Mammary epithelial cell (primary cell): ENCODE results near the gene TRIP13.

Experiments used
- EZH2 ChIP-seq: IDR thresholded peaks from 2 replicates; pipeline ENCODE4 v1.6.1; 2012; ENCODE audit warnings: low read length, inconsistent platforms, borderline replicate concordance
- TF ChIP-seq, protein P1 (sequence below), 2 donors: IDR thresholded peaks in 1 of 2; conservative IDR thresholded peaks in 1 of 2; 2 replicates each; pipeline ENCODE4 v1.5.1; 2011 to 2012; ENCODE audit warnings: inconsistent platforms in 2 of 2, low read length in 2 of 2, mild to moderate bottlenecking in 2 of 2, control low read depth in 1 of 2, low read depth in 1 of 2; ENCODE audit not compliant: insufficient read depth in 1 of 2; ENCODE audit errors: extremely low read depth in 1 of 2

DNA sequence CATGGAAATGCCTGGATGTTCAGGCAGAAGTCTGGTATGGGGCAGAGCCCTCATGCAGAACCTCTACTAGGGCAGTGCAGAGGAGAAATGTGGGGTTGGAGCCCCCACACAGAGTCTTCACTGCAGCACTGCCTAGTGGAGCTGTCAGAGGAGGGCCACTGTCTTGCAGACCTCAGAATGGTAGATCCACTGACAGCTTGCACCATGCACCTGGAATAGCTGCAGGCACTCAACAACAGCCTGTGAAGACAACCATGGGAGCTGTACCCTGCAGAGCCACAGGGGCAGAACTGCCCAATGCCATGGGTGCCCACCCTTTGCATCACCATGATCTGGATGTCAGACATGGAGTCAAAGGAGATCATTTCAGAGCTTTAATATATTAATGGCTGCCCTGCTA lies 36.9 kb downstream of the TRIP13 start:
- TF ChIP-seq, protein P1, sequence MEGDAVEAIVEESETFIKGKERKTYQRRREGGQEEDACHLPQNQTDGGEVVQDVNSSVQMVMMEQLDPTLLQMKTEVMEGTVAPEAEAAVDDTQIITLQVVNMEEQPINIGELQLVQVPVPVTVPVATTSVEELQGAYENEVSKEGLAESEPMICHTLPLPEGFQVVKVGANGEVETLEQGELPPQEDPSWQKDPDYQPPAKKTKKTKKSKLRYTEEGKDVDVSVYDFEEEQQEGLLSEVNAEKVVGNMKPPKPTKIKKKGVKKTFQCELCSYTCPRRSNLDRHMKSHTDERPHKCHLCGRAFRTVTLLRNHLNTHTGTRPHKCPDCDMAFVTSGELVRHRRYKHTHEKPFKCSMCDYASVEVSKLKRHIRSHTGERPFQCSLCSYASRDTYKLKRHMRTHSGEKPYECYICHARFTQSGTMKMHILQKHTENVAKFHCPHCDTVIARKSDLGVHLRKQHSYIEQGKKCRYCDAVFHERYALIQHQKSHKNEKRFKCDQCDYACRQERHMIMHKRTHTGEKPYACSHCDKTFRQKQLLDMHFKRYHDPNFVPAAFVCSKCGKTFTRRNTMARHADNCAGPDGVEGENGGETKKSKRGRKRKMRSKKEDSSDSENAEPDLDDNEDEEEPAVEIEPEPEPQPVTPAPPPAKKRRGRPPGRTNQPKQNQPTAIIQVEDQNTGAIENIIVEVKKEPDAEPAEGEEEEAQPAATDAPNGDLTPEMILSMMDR (conservative IDR thresholded peaks at IDR 0.05 in 1 of 2, IDR thresholded peaks at IDR 0.05 in 1 of 2; ENCODE audit: extremely low read depth in 1 of 2, insufficient read depth in 1 of 2, low read depth in 1 of 2, low read length in 2 of 2) = no peak
- no peak for TF ChIP-seq EZH2
